HG03280 (cell line): ENCODE measurements around the gene NKX1-1.

Source experiments
- ATAC-seq: cut with Tn5 transposase; IDR thresholded peaks from one replicate; pipeline ENCODE4 v1.9.1; 2021; ENCODE audit warnings: mild to moderate bottlenecking, moderate library complexity; ENCODE audit not compliant: unreplicated experiment

NKX1-1 gene

GRCh38 chr4:1362046-1362445 is 44.2 kb downstream of the NKX1-1 start:
- ATAC-seq = no peak

DNA sequence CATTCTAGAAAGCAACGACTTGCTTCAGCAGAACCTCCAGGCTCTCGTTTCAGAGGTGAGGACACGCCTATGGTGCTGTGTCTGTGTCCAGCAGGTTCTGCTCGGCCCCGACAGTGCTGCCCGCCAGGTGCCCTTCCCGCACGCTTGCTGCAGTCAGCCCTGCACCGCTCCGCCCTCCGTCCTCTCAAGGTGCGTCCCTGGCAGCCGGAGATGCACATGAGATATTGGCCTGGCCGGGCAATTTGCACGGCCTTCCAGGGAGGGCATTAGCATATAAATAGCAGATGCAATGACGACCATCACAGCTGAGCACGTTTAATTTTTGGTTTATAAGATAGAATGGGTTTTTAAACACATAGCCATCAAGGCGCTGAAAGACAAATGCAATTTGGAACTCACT is 44.8 kb downstream of the NKX1-1 start:
- ATAC-seq = no peak

- ATAC-seq = no peak
Observed at GRCh38 chr4:1360423-1361283, 45.6 kb downstream of the NKX1-1 start.

GRCh38 chr4:1359976-1360375 is 46.3 kb downstream of the NKX1-1 start:
- ATAC-seq = no peak

DNA sequence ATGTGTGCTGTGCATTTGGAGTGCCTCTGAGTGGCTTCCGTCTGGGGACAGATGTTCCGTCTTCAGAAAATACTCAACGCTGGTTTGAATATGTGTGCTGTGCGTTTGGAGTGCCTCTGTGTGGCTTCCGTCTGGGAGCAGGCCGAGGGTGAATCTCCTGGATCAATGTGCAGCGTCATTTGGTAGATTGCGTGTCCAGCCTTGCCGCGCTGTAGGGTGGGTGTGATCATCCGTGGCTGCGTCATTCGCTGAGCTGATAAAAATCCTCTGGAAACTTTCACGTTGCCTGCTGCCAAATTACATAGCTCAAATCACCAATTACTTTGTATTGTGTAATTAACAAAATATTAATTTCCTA is 47.1 kb downstream of the NKX1-1 start:
- ATAC-seq = no peak

- ATAC-seq = no peak
Observed at GRCh38 chr4:1358421-1359143, 47.7 kb downstream of the NKX1-1 start.

GRCh38 chr4:1357356-1358248 is 48.6 kb downstream of the NKX1-1 start:
- ATAC-seq = no peak

DNA sequence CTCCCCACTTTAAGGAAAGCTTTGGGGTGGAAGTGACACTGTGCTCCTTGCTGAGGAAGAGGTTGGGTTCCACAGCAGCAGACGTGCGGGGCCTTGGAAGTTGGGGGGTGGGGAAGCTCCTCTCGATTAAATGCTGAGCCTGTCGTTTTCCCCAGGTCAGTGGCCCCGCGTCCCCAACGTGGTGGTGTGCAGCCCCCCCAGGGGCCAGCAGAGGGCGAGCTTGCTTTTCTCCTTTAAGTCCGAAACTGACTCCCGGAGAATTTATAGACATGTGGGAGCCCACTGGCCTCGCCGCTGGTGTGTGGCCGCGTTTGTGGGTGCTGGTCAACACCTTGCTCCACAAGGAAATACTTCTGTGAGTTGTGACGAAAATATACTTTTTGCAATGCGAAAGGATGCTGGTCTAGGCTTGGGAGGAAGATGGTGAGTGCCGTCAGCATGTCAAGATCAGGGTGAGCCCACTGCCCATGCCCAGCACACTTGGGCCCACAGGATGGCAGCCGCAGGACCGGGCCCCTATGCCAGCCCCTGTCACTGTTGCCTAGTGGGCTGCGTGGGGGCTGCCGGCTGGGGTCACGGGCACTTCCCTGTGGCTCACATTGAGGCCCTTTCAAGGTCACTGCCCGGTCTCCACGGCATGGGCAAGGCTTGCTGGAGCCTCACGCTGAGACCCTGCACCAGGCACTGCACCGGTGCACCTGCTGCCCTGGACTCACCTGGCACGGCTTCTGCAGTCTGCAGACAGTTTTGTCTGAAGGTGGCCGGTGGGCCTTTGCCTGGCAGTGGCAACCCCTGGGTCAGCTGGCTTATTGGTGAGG is 49.9 kb downstream of the NKX1-1 start:
- ATAC-seq = no peak

- no peak for ATAC-seq
Observed at GRCh38 chr4:1355378-1355777, 50.9 kb downstream of the NKX1-1 start.

DNA sequence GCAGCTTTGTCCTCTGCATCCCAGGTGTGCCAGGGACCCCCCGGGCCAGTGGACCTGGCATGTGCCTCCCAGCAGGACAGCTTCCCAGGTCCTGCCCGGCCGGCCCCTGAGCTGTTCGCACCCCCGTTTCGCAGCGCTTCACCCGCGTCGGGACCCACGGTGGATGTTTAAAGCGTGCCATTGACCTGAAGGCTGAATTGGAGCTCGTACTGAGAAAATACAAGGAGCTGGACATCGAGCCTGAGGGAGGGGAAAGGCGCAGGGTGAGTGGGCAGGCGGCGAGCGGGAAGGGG is 51.3 kb downstream of the NKX1-1 start:
- no peak for ATAC-seq

DNA sequence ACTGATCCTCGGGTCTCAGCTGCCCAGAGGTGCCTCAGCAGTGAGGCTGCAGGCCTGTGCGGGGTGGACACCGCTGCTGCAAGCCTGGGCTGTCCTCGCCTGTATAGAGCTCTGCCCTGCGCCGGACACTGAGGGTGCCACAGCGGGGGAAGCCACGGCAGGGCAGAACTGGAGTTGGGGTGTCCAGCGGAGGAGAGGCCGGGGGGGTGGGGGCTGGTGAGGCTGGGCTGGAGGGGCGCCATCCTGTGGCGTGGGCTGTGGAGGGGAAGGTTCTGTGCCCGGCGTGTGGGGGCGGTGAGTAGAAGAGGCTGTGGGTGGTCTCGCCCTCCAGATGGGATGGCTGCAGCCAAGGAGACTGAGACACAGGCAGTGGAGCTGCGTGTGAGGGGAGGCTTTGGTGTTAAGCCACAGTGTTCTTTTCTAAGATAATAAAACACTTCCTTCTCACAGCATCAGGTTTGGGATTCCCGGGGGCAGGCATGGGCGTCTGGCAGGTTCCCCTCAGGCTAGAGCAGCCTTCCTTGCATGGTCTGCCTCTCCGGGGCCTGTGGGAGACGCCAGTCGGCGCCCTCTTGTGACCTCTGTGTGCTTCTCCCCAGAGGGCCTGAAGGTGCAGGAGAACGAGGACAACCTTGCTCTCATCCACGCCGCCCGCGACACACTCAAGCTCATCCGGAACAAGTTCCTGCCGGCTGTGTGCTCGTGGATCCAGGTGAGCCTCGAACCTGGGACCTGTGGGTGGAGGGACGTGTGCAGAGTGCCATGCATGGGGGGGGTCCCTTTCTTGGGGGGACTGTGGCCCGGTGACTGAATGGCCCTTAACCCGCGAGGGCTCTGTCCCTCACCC is 51.9 kb downstream of the NKX1-1 start:
- ATAC-seq = no peak

DNA sequence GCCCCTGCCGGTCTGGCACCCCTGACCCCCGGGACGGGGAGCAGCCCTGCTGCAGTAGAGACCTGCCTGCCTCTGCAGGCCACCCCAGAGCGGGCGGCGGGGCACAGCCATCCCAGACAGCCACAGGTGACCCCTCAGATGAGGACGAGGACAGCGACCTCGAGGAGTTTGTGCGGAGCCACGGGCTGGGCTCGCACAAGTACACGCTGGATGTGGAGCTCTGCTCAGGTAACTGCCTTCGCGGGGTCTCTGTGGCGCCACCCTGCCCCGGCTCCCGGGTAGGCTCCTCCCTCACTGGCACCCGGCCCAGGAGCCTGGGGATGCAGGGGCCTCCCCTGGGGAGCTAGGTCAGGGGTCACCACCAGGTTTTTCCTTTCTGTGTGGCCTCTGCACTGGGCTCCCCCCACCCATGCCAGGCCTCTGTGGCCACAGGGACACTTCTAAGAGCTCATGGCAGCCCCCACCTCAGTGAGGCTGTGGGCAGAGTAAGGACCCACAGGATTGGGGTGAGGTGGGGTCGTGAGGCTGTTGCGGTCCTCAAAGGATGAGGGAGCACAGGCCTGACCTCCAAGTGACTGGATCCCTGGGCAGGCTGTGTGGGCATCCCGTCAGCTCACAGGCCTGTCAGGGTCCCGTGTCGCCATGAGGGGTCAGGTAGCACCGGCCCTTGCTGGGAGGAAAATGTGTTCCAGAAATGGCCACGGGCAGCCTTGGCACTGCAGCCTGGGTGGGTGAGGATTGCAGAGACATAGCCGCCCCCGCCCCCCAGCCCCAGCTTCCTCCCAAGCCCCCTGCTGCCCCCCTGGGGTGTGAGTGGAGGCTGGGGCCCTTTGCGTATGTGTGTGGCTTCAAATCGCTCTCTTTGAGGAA is 52.8 kb downstream of the NKX1-1 start:
- no peak for ATAC-seq
